ENCODE data around the gene IGFBP5.
A peak's percentile ranks its signal among the peaks of the same experiment; 100 is the strongest.

Gene IGFBP5

DNA sequence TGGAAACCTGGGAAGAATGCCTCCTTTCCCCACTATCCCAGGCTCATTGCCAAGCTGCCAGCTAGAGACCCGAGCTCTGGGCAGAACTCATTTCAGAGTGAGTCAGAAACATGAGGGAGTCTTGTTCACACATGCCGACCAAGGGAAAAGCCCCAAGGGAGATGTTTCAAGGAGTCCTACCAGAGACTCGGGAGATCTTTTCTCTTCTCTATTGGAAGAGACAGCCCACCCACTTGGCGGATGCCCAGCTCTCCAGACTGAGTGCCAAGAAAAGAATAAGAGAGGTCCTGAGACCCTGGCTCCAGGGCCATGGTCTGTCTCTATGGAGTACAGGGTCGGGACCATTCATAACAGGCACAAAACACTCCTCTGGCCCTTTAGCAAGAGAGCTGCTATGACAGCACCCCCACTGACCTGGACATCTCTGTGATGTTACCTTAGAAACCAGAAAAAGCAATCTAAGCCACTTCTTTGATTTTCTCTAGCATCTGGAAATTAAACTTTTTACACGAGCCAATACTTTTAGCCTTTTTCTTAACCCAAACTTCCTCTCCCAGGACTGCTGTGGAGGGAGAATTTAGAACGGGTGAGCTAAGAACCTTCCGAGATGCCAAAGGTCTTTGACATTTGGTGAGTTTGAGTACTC is 18.5 kb upstream of the IGFBP5 start:
- DNase-seq = no peak

DNA sequence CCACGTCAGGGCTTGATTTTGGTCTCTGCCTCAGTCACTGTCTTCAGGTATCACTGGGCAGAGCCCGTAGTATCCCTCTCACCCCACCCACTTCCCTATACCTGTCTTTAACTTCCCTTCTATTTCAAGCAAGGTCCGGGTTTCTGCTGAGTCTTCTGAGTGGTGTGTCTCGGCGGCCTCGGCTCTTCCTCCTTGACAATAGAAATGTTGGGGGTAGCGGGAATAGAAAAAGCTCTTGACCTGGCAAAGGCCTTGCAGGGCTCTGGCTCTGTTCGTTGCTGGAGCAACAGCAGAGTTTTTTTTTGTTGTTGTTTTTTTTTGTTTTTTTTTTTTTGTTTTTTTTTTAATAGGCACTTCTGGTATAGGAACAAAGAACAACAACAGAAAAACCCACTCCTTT is 16.0 kb upstream of the IGFBP5 start:
- DNase-seq = no peak

DNA sequence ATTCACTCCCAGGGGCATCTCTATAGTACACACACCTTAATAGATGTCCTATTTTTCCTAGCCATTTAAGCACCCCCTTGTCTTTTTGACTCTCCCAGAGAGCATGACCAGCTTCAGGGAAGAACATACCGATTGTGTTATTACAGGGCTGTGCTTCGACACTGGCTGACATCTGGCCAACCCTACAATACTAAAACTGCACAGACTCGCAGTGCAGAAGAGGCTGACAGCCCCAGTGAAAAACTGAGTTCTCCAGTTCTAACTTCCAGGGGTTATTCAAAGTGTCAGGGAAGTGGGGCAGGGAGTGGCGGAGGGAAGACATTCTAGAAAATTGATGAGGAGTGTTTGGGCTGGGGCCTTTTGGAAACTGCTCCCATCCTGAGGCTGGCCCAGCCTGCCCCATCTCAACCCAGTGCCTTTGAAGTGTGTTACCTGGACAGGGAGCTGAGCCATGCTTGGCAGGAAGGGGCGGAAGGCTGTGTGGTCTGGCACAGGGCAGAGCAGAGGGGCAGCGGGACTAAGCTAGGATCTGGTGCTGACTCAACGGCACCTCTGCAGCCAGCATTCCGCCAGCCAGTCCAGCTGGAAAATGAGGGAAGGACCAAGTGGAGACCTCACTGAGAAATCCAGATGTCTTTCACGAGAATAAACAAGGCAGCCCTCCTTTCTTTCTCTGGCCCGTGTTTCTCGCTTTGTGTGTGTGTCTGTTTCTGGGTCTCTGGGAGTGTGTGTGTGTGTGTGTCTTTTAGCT is 15.4 kb upstream of the IGFBP5 start:
- DNase-seq = no peak

DNA sequence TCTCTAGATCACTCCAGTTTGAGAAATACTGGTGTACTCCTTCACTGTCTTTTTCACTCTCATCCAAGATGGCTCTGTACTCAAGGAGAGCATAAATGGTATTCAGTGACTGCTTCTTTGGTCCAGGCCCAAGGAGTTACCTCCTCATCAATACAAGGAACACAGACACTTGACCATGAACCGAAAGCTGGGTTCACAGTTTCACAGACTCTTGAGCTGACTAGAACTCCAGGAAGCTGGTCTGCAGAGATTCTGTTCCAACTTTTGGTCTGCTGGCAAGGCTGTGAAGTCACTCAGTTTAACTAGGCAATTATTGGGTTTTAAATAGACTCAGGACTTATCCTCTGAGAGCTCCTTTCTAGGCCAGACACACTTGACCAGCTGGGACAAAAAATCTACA is 7.4 kb upstream of the IGFBP5 start:
- DNase-seq = no peak

DNA sequence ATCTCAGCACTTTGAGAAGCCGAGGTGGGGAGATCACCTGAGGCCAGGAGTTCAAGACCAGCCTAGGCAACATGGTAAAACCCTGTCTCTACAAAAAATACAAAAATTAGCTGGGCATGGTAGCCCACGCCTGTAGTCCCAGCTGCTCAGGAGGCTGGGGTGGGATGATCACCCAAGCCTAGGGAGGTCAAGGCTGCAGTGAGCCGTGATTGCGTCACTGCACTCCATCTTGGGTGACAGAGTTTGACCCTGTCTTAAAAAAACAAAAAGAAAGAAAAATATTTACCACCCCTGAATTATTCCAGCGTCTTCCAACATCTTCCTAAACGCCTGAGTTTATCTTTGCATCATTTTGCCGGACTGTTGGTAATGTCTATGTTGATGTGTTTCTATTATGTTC is 6.2 kb upstream of the IGFBP5 start:
- no peak for DNase-seq

DNA sequence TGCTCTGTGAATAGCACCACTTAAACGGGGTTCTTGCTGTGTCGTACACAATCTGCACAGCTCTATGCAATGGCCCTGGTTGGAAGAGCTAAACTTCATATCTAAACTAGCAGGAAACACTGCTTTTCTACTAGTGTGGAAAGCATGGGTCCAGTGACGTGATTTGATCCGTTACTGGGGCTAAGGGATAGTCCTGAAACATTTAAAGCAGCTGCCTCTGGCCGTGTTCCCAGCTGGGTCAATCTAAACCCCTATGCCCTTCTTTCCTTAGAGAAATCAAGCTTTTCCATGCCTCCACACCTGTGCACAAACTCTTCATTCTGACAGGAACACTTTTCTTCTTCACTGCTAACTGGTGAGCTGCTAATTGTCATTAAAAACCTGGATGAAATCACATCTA is 5.4 kb upstream of the IGFBP5 start:
- no peak for DNase-seq

DNA sequence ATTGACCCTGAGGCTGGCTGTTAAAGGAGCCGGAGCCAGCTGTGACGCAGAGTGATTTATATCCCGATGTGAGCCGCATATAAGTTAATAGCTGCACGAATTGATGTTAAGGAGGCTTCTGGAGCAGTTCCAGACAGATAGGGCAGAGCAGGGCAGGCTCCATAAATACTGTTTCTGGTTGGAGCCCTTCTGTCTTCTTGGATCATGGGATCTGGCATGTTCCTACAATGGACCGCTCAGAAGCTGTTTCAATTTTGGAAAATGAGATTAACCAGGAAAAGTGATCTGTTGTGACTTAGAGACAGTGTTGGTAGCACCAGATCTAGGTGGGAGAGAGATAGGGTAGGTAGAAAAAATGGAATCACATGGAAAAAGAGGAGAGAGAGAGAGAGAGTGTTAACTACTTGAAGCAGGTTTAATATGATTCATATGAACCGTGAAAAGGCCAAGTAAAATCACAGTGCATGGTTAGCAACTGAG is 4.8 kb upstream of the IGFBP5 start:
- peak; percentile 93 for DNase-seq

DNA sequence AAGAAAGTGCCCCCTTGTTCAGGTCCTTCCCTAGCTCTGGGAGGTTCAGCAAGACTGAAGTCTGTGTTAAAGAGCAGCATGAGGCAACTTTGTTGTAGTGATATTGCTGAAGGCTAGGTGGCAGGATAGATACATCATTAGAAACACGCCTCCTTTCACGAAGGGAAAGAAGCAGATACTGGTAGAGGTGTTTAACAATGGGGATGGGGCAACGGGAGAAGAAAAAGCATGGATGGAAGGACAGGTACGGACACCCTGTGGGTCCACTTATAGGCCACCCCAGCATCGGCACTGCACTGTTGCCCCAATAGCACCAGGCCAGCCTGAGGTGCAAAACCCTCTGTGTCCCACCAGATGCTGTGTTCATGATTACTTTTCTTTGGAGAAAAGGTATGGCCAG is 3.5 kb upstream of the IGFBP5 start:
- DNase-seq = peak; percentile 93

DNA sequence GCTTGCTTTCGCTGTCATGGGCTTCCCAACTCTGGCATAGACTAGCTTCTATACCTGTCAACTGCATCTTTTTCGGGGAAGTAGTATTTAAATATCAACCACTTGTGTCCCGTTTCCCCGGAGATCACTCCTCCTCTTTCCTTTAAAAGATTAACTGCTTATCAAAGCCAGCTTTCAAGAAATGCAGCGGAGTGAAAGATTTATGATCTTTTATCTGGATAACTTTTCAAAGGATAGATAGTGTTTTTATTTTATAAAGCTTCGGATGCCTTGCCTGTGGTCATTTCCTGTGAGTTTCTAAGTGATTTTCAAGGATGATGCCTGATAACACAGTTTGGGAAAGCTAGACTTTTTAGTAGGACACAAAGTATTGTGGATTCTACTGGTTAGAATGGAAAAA is 2.9 kb upstream of the IGFBP5 start:
- peak; percentile 29 for DNase-seq

DNA sequence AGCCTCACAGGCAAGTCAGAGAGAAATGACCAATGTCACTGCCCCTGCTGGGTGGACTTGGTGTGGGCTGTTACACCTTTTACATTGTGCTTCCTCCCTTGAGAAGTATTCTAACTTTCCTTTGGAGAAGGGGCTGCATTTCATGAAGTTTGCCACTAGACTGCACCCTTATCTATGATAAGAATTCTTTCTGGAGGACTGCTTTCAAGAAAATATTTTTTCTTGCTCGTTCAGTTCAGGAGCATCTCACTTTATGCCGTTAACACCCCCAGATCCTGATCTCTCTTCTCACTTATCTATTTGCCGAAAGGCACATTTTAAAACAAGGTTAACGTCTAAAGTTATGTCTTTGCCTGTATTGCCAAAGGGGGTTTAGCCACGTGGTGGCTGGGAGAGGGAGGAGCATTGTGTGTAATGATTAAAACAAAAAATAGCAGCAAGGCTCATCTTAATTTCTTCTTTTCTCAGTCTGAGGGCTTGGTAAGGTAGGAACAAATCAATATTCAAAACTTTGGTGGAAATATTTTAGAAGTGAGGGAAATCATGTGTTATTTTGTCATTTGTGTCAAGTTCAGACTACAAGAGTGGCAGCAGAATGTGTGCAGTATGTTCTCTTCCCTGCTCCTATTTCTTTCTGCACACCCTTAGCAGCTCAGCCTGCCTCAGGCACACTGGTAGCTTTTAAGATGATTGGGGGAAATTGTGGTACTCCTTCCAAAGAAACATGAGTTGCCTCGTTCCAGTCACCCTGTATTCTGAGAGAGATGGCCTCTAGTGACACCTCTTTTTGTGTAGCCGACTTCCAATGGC is 1.6 kb upstream of the IGFBP5 start:
- peak; percentile 57 for DNase-seq

DNA sequence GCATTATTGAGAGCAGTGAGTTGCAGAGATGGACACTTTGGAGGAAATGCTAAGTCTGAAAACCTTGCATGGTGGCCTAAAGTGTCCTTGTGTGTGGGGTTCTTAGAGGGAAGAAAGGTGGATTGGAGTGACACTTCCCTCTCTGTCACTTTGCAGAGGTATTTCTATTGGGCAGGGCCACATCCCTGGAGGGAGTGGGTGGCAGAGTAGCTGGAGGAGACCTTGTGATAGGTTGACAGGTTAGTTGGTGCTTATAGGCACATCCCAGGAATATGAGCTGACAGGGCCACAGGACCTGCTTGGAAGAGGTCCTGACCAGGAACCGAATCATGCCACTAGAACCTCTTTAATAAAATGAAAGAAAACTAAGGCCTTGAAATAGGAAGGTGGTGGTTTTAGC is 972 bp upstream of the IGFBP5 start:
- peak; percentile 57 for DNase-seq

DNA sequence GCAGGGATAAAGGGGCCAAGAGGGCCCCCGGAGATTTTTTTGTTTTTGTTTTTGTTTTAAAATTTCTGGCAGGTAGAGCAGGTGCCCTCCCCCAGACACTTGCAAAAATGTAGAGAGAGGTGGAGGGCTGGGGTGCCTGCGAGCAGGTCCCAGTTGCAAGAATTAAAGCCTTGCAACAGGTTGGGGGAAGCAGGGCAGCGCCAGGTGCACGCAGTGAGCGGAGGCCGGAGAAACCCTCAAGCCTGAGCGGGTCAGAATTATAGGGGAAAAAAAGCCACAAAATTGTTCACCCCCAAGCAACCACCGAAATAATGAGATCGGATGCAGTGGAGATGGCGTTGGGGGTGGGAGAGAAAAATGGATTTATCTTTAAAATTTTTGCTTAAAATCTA is 527 bp downstream of the IGFBP5 start:
- no peak for DNase-seq

DNA sequence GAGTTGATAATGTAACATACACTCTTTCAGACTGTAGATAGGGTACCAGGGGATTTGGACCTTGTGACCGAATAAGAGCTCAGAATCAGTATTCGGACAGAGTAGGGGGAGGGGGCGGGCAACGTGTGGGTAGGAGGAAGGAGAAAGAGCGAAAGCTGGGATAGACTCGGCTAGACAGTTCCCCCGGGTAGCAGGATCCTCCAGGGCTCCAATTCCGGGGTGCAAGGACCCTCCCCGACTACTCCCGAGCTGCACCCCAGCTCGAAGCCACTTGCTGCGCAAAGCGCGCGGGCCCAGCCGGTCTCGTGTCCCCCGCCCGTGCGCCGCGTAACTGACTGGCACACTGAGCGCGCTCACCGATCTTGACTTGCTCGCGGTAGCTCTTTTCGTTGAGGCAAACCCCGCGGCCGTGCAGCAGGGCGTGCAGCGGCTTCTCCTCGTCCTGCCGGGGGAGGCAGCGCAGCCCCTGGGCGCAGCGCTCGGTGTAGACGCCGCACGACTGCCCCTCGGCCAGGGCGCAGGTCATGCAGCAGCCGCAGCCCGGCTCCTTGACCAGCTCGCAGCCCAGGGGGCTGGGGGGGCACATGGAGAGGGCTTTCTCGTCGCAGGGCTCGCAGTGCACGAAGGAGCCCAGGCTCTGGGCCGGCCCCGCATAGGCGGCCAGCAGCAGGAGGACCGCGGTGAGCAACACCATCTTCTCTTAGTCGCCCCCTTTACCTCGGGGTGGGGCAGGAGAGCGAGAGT is 1.1 kb downstream of the IGFBP5 start:
- DNase-seq = peak; percentile 82

DNA sequence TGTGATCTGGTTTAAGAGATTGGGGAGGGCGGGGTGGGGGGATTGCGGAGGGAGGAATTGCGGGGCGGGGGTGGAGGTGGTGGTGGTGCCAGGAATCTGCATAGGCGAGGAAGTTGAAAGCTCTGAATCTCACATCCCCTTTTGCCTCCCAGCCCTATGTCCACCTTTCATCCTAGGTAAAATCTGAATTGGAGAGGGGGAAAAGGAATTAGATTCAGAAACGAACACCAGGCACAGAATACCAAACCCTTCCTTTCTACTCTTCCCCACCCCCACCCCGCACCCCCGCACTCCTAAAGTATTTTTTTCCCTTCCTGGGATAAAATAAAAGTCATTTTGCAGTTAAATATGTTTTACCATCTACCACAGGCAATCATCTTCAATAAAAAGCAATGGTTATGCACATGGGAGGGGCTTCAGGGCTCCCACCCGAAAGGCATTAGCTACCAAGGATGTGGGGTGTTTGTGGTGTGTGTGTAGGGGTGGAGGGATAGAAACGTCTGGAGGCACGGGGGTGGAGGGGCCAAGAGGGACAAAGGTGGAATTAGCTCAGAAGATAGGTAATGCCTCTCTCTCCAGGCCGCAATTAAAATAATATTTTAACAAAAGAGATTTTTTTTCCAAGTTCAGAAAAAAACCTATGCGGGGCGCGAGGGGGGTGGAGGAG is 1.8 kb downstream of the IGFBP5 start:
- DNase-seq = no peak

DNA sequence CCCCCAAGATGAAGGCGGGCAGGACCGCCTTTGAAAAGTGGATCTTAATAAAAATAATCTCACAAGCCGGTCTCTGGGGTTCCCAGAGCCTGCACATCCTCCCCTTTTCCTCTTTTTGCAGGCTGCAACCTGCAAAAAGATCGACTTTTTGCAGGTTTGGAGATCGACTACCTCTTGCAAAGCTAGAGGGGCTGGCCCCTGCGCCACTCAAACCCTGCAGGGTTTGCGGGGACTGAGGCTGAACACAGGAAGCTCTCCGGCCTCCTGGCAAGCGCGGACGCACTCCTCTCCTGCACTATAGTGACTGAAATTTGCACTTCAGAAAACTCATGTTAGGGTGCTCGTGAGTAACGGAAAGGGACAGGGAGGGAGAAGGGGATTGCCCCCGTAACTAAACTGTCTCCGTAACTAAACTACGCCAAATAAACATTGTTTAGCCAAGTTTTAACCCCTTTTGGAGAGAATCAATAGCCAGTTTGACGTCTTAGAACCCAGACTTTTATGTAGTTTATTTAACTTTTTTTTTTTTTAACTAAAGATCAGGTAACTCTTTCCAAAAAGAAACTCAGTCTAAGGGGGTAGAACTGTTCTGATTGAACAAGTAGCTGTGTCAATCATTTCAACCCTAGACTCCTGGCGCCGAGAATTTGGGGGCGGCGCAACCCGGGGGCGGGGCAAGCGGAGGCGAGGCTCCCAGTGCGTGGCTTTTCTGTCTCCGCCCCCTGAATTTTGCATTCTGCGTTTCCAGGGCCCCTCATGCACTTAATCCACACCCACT is 2.5 kb downstream of the IGFBP5 start:
- DNase-seq = peak; percentile 88

DNA sequence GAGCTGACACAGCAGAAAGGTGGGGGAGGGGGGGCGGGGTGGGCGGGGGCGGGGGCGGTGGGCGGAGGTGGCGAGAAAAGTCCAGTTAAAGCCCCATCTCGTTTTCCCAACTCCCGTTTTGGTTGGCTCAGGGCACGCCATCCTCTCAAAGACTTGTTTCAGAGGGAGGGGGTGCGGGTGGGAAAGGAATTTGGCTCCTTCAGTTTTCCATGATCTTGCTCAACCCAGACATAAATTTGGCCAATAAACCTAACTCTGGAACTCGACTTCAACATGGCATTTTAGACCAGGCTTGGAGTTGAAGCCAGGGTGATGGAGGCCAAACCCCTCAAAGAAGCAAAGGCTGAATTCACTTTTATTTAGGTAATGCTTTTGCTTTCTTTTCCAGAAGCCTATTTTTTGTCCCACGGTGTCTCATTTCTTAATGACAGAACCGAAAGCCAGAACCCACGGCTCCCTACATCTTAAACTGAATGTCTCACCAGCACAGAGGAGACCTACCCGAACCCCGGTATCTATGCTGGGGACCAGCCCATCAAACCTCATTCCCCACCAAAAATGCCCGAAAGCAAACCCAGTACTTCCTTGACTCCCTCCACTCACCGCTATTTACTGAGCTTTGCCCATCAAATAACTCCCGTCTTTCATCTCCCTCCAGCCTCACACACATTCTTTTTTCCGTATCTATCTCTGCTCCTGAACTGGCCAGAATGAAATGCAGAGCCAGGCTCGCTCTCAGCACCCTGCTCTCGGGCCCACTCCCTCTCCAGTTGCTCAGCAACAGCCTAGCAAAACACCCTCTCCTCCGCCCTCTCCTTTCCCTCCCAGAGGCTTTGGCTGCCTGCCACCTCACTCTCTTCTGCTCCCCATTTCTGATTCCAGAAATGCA is 4.3 kb downstream of the IGFBP5 start:
- peak; percentile 85 for DNase-seq

DNA sequence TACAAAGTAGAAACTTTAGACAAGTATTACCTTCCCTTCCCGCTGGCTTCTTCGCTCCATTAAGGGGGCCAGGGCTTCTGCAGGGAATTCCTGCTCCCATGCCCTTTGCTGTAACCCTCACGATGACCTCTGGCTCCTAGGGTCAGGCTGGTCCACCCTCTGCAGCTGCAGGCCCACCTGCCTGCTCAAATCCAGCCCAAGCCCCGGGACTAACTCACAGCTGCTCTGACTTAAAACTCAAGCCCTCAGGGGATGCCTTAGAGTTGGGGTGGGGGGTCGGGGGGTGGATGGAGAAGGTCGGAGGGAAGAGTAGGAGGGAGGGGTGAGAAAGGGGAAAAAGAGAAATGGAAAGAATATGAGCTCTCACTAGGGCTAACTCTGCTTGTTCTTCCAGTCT is 4.9 kb downstream of the IGFBP5 start:
- no peak for DNase-seq

DNA sequence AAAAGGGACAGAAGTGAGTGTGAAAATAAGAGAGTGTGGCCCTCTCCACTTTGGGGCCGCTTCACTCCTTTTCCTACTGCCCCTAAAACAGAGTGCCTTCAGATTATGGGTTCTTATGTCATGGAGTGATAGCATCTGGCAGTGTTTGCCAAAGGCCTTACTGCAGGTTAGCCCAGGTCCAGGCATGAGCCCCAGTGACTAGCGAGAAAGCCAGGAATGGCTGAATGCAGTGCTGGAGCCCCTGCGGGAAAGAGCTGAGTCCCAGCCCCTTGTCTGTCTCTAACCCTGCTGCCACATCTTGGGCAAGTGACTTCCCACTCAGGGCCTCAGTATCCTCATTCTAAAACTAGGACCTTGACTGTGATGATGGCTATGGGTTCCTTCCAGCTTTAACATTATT is 6.0 kb downstream of the IGFBP5 start:
- DNase-seq = no peak

DNA sequence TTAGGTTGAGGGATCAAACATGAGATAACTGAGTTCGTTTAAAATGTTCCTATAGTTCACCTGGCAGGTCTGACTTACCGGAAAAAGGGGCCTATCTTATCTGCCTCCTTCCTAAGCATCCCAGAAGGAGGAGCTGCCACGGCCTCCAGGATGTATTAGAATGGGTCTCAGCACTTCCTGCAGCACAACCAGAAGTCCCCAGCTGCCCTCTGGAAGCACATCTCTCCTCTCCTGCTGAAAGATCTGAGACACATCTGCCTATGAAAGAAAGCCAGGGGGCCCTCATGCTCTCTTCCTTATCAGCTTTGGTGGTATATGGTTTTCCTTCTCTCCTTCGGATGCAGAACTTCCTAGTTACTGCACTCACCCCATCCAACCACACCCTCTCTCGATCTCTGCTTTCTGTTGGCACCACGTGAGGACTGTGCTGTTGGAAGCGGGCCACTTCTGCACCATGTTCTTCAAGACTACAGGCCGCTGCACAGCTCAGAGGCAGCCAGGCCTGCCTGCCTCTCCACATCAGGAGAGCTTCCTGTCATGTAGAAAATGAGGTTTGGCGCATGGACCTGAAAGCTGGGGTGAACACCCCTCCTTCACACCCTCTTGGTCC is 6.5 kb downstream of the IGFBP5 start:
- DNase-seq = no peak

DNA sequence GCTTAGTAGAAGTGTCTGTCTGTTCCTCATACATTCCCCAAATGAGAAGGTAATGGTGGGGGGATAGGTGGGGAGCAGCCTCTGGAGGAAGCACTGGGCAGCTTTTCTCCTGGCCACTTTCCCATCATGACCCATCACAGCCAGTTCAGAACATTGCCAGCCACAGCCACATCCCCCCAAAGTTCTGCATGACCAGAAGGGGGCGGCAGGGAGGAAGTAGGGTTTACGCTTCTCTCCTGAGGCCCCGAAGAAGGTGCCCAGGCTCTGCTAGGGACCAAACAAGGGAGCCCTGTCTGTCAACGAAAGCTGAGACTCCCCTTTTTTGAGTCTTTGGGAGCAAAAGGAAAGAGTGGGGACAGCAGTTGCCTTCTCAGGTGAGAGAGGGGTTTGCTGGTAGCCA is 7.7 kb downstream of the IGFBP5 start:
- DNase-seq = peak; percentile 24
